ENCODE results near the gene KYAT1. TPM values are rescaled to one million over a fixed set of nuclear protein-coding genes. Genes with fewer than 3 reads are reported as not detected.

The KYAT1 gene
- total RNA-seq, 1 experiment from 2014 or later = 6.1 TPM

DNA sequence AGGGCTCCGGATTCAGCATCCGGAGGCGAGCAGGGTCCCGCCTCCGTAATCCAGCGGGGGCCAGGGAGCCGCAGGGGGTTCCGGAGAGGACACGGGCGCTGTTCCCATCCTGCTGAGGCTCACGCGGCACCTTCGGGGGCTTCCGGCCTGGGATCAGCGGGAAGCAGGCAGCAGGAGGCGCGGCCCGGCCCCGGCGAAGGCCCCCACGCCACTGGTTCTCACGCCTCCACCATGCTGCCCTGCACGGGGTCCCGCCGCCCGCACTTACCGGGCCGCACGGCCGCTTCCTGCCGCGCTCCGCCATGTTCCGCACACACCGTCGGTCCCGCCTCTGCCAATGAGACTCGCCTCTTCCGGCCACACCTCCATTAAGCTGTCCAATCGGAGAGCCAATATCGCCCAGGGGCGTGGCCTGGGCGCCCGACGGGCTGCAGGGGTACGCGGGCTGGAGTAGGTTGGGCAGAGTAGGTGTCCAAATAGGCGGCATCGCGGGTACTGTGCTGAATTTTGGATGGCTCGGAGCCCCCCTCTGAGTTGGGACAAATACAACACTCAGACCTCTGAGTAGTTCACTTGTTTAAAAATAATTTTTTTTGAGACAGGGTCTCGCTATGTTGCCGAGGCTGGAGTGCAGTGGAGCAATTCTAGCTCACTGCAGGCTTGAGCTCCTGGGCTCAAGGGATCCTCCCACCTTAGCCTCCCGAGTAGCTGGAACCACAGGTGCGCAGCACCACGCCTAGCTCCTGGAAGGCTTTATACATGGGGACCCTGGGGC lies 52.1 kb downstream of the KYAT1 start, which contains the start of gene SPOUT1:
Gene SPOUT1 (minus strand): TSS at position 318 of the 775 bp plus-strand sequence. CDS start 14 bp downstream, at position 304.
- in situ Hi-C loops (cut with HindIII; ENCODE audit: low pct_unique_long_range_greater_than_20kb, low sequenced_read_pairs) (no loop called here), intact Hi-C loops (cut with micrococcal nuclease; ENCODE audit: unreplicated experiment) (no loop called here)
- BruUV-seq (replicated peaks) = no TSS peak
- Histone ChIP-seq H3K27me3 (ENCODE audit: control insufficient read depth, insufficient read depth, low read length) (no peaks in the 10 kb centered on the region), H3K4me3 (ENCODE audit: low read depth in 2 of 2, low read length in 2 of 2) (peak within 1 kb of the TSS; percentile 83 to 85), H3K9me3 (ENCODE audit: control insufficient read depth, insufficient read depth, low read depth, low read length) (no peaks in the 10 kb centered on the region), H3K36me3 (ENCODE audit: control insufficient read depth, insufficient read depth, low read length) (no peaks in the 10 kb centered on the region; the same call in 1 of the 2 replicates), H3K4me1 (ENCODE audit: control insufficient read depth, insufficient read depth, low read length) (peaks cover 4% of the 10 kb centered on the region; the same call in 1 of the 2 replicates), H3K27ac (ENCODE audit: low read length) (peak within 1 kb of the TSS; percentile 81)
- ChIA-PET POLR2A (interaction anchor here (0.5 to 0.6 kb wide), 2 partner anchors 46 to 643 kb away, joined by 4 to 9 read pairs; no protein-coding TSS in a partner anchor), CTCF (interaction anchor here (0.5 to 1.0 kb wide), 4 partner anchors 12 to 176 kb away, joined by 3 to 6 read pairs (median 4); partner anchors contain the start of gene ENDOG)
- DNase-seq (ENCODE audit: low read depth, low spot score) (peak; percentile 59), ATAC-seq (peak; percentile 99)
- TF ChIP-seq TCF7L2 (IDR thresholded peaks at IDR 0.05; ENCODE audit: low read depth, low read length) (no peak), SIN3A (IDR thresholded peaks at IDR 0.05; ENCODE audit: borderline replicate concordance, insufficient read depth, low read depth, low read length) (peak; percentile 63; the same call in 1 of the 2 replicates), POLR2AphosphoS5 (IDR thresholded peaks at IDR 0.05; ENCODE audit: low read depth, low read length) (peak; percentile 64)
- TF ChIP-seq, protein P1, sequence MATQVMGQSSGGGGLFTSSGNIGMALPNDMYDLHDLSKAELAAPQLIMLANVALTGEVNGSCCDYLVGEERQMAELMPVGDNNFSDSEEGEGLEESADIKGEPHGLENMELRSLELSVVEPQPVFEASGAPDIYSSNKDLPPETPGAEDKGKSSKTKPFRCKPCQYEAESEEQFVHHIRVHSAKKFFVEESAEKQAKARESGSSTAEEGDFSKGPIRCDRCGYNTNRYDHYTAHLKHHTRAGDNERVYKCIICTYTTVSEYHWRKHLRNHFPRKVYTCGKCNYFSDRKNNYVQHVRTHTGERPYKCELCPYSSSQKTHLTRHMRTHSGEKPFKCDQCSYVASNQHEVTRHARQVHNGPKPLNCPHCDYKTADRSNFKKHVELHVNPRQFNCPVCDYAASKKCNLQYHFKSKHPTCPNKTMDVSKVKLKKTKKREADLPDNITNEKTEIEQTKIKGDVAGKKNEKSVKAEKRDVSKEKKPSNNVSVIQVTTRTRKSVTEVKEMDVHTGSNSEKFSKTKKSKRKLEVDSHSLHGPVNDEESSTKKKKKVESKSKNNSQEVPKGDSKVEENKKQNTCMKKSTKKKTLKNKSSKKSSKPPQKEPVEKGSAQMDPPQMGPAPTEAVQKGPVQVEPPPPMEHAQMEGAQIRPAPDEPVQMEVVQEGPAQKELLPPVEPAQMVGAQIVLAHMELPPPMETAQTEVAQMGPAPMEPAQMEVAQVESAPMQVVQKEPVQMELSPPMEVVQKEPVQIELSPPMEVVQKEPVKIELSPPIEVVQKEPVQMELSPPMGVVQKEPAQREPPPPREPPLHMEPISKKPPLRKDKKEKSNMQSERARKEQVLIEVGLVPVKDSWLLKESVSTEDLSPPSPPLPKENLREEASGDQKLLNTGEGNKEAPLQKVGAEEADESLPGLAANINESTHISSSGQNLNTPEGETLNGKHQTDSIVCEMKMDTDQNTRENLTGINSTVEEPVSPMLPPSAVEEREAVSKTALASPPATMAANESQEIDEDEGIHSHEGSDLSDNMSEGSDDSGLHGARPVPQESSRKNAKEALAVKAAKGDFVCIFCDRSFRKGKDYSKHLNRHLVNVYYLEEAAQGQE (IDR thresholded peaks at IDR 0.05; ENCODE audit: insufficient read depth in 1 of 2, low read depth in 2 of 2, low read length in 1 of 2) = no peak

DNA sequence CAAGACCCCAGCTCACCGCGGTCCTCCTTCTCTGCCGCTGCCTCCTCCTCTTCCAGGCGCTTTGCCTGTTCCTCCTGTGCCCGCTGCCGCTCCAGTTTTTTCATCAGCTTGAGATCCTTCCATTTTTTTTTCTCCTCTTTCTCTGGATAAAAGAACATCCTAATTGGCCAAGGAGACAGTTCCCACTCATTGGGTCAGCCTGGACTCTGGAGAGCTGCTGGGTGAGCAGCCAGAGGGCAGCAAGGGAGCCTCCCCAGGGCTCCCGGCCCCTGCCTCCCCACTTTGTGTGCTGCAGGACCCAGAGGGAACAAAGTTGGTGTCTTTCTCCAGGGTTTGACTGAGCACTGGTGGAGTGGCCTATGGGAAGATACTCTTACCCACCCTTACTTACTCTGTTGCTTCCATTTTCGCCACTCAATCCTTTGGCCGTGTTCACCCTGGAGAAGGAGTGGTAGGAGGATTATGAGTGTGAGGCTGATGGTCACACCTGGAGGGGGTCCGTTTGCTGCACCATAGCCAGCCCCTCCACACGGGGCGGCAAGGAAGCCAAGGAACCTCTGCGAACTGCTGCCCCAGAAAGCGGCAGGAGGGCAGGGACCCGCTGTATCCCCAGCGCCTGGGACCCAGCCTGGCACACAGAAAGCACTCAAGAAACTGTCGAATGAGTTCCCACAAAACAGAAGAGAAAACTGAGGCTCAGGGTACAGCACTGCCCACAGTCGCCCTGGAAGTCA lies 52.9 kb downstream of the KYAT1 start:
- ATAC-seq (peak; percentile 7), DNase-seq (ENCODE audit: low read depth, low spot score) (no peak)
- H3K36me3 ChIP-seq (ENCODE audit: control insufficient read depth, insufficient read depth, low read length) = no peaks in the 10 kb centered on the region; the same call in 1 of the 2 replicates
- peak overlapping the region; percentile 81 for H3K27ac ChIP-seq (ENCODE audit: low read length)
- CTCF ChIA-PET = interaction anchor here (1.0 kb wide), 1 partner anchor 11 kb away, joined by 3 read pairs; the partner anchor contains the start of gene ENDOG
- H3K4me1 ChIP-seq (ENCODE audit: control insufficient read depth, insufficient read depth, low read length) = peaks cover 4% of the 10 kb centered on the region; the same call in 1 of the 2 replicates
- in situ Hi-C loops (cut with HindIII; ENCODE audit: low pct_unique_long_range_greater_than_20kb, low sequenced_read_pairs) (no loop called here), intact Hi-C loops (cut with micrococcal nuclease; ENCODE audit: unreplicated experiment) (no loop called here)
- BruUV-seq (replicated peaks) = no TSS peak
- peak overlapping the region; percentile 83 to 85 for H3K4me3 ChIP-seq (ENCODE audit: low read depth in 2 of 2, low read length in 2 of 2)
- POLR2A ChIA-PET = no interaction called here
- no peaks in the 10 kb centered on the region for H3K27me3 ChIP-seq (ENCODE audit: control insufficient read depth, insufficient read depth, low read length)
- TF ChIP-seq, protein P2, sequence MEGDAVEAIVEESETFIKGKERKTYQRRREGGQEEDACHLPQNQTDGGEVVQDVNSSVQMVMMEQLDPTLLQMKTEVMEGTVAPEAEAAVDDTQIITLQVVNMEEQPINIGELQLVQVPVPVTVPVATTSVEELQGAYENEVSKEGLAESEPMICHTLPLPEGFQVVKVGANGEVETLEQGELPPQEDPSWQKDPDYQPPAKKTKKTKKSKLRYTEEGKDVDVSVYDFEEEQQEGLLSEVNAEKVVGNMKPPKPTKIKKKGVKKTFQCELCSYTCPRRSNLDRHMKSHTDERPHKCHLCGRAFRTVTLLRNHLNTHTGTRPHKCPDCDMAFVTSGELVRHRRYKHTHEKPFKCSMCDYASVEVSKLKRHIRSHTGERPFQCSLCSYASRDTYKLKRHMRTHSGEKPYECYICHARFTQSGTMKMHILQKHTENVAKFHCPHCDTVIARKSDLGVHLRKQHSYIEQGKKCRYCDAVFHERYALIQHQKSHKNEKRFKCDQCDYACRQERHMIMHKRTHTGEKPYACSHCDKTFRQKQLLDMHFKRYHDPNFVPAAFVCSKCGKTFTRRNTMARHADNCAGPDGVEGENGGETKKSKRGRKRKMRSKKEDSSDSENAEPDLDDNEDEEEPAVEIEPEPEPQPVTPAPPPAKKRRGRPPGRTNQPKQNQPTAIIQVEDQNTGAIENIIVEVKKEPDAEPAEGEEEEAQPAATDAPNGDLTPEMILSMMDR (IDR thresholded peaks at IDR 0.05) = no peak
- TF ChIP-seq, protein P1 (IDR thresholded peaks at IDR 0.05; ENCODE audit: insufficient read depth in 1 of 2, low read depth in 2 of 2, low read length in 1 of 2) = no peak
- TF ChIP-seq POLR2AphosphoS5 (IDR thresholded peaks at IDR 0.05; ENCODE audit: low read depth, low read length) (no peak), TCF7L2 (IDR thresholded peaks at IDR 0.05; ENCODE audit: low read depth, low read length) (no peak), SIN3A (IDR thresholded peaks at IDR 0.05; ENCODE audit: borderline replicate concordance, insufficient read depth, low read depth, low read length) (no peak)
- H3K9me3 ChIP-seq (ENCODE audit: control insufficient read depth, insufficient read depth, low read depth, low read length) = no peaks in the 10 kb centered on the region
